Bronchial epithelial cell (primary cell): ENCODE measurements around the gene NDUFAF3. TPM values are rescaled to one million over a fixed set of nuclear protein-coding genes. Genes with fewer than 3 reads are reported as not detected.

Source experiments
- DNase-seq: peaks from one replicate; pipeline ENCODE4 v3.0.0-alpha.2; 2010; ENCODE audit warnings: low read depth
- FAIRE-seq: peaks from 2 replicates; lab custom pipeline; 2011; peaks lifted over from hg19 to GRCh38; lab: Jason Lieb, UNC
- H3K27me3 ChIP-seq: 2 replicates; pipeline ENCODE4 v1.5.1; 2011; ENCODE audit warnings: low read length; ENCODE audit not compliant: control insufficient read depth, insufficient read depth
- H3K36me3 ChIP-seq: 2 replicates; pipeline ENCODE4 v1.5.1; 2011; ENCODE audit warnings: low read length; ENCODE audit not compliant: control insufficient read depth, insufficient read depth
- H3K4me3 ChIP-seq: 2 replicates; pipeline ENCODE4 v1.5.1; 2011; ENCODE audit warnings: mild to moderate bottlenecking, low read depth, low read length, control low read depth
- total RNA-seq: library from RNA; depleted of rRNA; stranded (reverse); fragments of >200 nt; gene quantifications from 2 replicates; pipeline ENCODE4 v1.2.1, GENCODE V29; 2014
- TF ChIP-seq, protein P1 (sequence below): IDR thresholded peaks from 2 replicates; pipeline ENCODE4 v1.5.1; 2011; ENCODE audit warnings: mild to moderate bottlenecking, moderate library complexity, low read length, control low read depth, inconsistent platforms; ENCODE audit not compliant: insufficient read depth, severe bottlenecking

NDUFAF3 gene
- total RNA-seq, 1 donor from 2014 or later, result 36.3 TPM

DNA sequence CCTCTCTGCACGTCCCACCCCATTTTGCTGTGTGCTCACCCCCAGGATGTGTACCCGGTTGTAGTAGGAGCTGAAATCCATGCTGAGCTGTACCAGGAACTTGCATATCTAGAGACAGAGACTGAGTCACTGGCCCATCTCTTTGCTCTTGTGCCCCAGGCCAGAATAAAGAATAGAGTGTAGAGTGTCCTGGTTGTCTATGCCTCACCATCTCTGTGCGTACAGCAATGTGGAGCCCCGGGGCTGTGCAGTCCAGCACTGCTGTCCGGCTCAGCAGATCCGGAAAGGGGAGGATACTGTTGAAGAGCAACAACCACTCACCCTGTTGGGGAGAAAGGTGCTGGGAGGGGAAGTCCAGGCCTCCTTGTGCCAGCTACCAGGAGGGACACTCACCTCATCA is 6.2 kb upstream of the NDUFAF3 start:
- TF ChIP-seq, protein P1, sequence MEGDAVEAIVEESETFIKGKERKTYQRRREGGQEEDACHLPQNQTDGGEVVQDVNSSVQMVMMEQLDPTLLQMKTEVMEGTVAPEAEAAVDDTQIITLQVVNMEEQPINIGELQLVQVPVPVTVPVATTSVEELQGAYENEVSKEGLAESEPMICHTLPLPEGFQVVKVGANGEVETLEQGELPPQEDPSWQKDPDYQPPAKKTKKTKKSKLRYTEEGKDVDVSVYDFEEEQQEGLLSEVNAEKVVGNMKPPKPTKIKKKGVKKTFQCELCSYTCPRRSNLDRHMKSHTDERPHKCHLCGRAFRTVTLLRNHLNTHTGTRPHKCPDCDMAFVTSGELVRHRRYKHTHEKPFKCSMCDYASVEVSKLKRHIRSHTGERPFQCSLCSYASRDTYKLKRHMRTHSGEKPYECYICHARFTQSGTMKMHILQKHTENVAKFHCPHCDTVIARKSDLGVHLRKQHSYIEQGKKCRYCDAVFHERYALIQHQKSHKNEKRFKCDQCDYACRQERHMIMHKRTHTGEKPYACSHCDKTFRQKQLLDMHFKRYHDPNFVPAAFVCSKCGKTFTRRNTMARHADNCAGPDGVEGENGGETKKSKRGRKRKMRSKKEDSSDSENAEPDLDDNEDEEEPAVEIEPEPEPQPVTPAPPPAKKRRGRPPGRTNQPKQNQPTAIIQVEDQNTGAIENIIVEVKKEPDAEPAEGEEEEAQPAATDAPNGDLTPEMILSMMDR, result no peak
- no peaks in the 10 kb centered on the region for H3K27me3 ChIP-seq
- no peak overlapping the region for H3K4me3 ChIP-seq
- H3K36me3 ChIP-seq, result peaks cover 29% of the 10 kb centered on the region
- no peak for FAIRE-seq
- DNase-seq, result peak; percentile 50

DNA sequence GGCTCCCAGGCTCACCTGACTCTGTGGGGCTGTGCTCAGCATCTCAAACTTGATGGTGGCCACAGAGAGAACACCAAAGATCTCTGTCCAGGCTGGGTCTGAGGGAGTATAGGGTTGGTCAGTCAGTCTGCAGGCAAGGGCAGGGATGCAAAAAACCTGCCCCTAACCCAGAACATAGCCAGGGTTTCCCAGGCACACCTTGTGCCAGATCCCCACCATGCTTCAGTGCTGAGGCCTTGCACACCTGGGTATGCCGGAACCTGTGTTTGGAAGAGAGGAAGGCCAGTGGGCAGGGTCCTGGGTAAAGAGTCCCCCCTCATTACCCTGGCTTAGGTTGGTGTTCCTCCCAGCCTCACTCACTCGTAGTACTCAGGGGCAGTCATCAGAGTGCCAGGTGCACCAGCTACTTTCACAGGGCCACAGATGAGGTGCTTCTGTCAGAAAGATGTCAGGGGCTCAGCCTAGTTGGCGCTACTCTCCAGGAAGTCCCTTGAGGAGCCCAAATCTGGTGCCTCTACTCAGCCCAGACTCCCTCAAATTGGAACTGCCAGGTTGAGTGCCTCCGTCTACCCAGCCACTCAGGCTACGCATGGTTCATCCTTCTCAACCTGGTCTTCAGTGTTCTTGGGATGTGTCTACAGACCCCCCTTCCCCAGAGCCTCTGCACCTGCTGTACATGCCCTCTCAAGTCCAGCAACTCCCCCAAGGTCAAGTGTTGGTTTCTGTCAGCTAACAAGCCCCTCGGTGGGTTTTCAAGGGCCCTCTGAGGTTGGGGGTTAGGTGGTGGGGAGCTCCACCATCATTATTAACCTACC is 5.3 kb upstream of the NDUFAF3 start:
- H3K27me3 ChIP-seq, result no peaks in the 10 kb centered on the region
- TF ChIP-seq, protein P1, result no peak
- DNase-seq, result no peak
- no peak for FAIRE-seq
- H3K36me3 ChIP-seq, result peaks cover 28% of the 10 kb centered on the region
- H3K4me3 ChIP-seq, result no peak overlapping the region

DNA sequence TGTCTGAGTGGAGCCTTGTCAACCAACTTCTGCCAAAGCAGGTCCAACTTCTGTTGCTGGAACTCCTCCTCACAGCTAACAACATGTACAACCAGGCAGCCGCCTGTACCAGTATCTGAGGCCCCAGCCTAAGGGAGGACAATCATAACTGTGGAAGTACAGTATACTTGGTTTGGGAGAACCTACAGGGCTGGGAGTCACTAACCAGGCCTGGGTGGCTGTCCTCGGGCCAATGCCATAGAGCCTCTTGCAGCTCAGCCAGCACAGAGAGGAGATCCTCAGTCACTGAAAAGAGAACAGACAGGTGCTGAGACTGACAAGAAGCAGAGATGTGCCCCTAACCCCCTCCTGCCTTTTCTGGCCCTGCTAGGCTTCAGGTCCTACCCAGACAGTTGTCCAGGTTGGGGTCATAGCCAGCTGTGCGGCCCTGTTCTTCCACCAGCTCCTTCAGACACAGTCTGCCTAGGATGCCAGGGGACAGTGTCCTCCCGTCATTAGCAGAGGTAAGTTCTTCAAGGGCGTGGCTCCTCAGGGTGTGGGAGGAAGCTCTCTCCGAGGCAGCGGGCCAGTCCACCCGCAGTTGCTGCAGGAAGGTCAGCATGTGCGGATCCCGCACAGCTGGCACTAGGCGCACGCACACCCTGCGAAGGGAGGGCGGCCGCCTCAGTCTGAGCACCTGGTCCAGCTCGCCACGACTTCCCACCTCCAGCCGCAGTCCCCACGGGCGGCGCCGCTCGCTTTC is 4.5 kb upstream of the NDUFAF3 start:
- TF ChIP-seq, protein P1, result no peak
- H3K4me3 ChIP-seq, result peak overlapping the region; percentile 79
- DNase-seq (no peak), FAIRE-seq (no peak)
- no peaks in the 10 kb centered on the region for H3K27me3 ChIP-seq
- H3K36me3 ChIP-seq, result peaks cover 23% of the 10 kb centered on the region

DNA sequence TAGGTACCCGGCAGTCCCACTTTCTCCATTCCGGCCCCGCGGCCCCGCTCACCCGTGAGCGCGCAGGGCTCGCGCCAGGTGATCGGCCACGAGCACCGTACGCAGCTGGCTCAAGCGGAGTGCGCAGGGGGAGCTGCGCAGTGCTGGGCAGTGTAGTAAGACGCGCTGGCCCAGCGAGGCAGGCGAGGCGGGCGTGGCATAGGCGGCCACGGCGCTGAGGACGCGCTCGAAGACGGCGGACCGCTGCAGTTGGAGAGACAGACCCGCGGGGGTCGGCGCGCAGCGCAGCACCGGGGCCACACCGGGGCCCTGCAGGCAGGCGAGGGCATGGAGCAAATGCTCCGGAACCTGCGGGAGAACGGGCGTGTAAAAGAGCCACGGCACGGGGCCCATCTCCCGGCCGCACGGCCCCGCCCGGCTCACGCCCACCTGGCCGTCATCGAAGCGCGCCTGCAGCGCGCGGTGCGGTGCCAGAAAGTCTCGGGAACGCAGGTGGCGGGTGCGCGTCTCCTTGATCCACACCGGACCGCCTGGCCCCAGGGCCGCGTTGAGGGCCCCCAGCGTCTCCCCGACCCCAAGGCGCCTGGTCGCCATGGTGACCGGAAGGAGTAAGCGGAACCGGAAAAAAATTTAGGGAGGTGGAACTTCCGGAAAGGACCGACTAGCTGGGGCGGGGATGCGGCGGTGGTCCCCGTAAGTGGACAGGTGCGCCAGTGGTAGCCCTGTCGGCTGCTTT is 3.8 kb upstream of the NDUFAF3 start, which contains the start of gene DALRD3:
DALRD3 (minus strand) TSS at position 610 of the 736 bp plus-strand sequence; CDS start at position 594, 16 bp downstream.
- H3K4me3 ChIP-seq, result peak within 1 kb of the TSS; percentile 79
- FAIRE-seq (no peak), DNase-seq (peak; percentile 39)
- TF ChIP-seq, protein P1, result no peak
- no peaks in the 10 kb centered on the region for H3K27me3 ChIP-seq
- H3K36me3 ChIP-seq, result peaks cover 25% of the 10 kb centered on the region

DNA sequence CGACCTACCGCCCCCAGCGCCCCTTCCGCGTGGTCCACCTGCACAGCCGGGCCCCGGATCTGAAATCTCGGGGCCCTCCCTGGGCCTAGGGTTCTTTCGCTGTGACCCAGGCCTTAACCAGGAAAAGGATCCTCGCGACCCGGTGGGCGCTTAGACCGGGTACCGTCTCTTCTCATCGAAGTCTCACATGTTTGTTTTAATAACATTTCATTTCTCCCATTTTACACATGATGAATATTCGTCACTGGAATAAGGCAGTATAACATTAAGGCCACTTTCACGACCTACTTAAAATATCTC is 3.3 kb upstream of the NDUFAF3 start:
- no peak for DNase-seq
- FAIRE-seq, result no peak
- H3K36me3 ChIP-seq, result peaks cover 25% of the 10 kb centered on the region
- no peaks in the 10 kb centered on the region for H3K27me3 ChIP-seq
- peak overlapping the region; percentile 79 for H3K4me3 ChIP-seq
- TF ChIP-seq, protein P1, result no peak
